OCI-LY3 (cell line): Measurements from ENCODE around the gene PDXP.

Experiments
- EZH2phosphoT487 ChIP-seq: fragments of 200-600 bp; shearing (Covaris generic); IDR thresholded peaks from 2 replicates; pipeline ENCODE4 v1.6.1; 2018; ENCODE audit warnings: antibody characterized with exemption, mixed run types, low read depth
- TF ChIP-seq, protein P1 (sequence below): fragments of 200-600, 300-600 bp; sonication (generic); IDR thresholded peaks from 2 replicates; pipeline ENCODE4 v1.5.1; 2014; ENCODE audit warnings: antibody characterized with exemption, low read length, low read depth

DNA sequence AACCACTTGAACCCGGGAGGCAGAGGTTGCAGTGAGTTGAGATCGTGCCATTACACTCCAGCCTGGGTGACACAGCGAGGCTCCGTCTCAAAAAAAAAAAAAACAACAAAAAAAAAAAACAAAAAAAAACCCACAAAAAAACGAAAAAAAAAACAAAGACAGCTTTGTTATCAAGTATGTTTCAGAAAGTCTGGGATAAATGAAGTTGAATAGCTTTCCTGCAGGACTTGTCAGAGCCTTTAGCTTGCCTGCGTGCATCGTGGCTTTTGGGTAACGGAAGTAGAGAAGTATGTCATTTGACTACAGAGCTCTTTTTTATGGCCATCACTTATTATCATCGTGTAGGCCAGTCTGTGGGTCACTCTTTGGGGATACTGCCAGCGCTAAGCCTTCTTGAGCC is 53.0 kb downstream of the PDXP start:
- TF ChIP-seq, protein P1, sequence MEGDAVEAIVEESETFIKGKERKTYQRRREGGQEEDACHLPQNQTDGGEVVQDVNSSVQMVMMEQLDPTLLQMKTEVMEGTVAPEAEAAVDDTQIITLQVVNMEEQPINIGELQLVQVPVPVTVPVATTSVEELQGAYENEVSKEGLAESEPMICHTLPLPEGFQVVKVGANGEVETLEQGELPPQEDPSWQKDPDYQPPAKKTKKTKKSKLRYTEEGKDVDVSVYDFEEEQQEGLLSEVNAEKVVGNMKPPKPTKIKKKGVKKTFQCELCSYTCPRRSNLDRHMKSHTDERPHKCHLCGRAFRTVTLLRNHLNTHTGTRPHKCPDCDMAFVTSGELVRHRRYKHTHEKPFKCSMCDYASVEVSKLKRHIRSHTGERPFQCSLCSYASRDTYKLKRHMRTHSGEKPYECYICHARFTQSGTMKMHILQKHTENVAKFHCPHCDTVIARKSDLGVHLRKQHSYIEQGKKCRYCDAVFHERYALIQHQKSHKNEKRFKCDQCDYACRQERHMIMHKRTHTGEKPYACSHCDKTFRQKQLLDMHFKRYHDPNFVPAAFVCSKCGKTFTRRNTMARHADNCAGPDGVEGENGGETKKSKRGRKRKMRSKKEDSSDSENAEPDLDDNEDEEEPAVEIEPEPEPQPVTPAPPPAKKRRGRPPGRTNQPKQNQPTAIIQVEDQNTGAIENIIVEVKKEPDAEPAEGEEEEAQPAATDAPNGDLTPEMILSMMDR: no peak
- no peak for TF ChIP-seq EZH2phosphoT487
